Measurements from ENCODE around the gene SPATA7. TPM values are rescaled to one million over a fixed set of nuclear protein-coding genes. Genes with fewer than 3 reads are reported as not detected.
A peak's percentile ranks its signal among the peaks of the same experiment; 100 is the strongest.

SPATA7 gene
- total RNA-seq, 2 donors from 2014 or later = 8.9 to 14.3 TPM

DNA sequence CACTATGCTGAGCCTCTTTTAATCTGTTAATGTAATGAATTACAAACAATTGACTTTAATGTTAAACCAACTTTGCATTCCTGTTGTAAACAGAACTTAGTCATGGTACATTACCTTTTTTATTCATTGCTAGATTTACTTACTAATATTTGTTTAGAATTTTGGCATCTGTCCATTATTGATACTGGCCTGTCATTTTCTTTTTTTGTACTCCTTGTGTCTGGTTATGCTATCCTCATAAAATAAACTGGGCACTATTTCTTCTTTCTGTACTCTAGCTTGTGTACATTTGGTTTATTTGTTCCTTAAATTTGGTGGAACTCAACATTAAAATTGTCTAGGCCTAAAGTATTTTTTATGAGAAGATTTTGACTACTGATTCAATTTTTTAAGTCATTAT, 32.1 kb downstream of the SPATA7 start:
- ATAC-seq (no peak), DNase-seq (no peak)
- intact Hi-C loops (cut with DNase I) = no loop called here
- no peaks in the 10 kb centered on the region for H3K9me3 ChIP-seq
- TF ChIP-seq POLR2A (IDR thresholded peaks at IDR 0.05) = no peak
- TF ChIP-seq, protein P1, sequence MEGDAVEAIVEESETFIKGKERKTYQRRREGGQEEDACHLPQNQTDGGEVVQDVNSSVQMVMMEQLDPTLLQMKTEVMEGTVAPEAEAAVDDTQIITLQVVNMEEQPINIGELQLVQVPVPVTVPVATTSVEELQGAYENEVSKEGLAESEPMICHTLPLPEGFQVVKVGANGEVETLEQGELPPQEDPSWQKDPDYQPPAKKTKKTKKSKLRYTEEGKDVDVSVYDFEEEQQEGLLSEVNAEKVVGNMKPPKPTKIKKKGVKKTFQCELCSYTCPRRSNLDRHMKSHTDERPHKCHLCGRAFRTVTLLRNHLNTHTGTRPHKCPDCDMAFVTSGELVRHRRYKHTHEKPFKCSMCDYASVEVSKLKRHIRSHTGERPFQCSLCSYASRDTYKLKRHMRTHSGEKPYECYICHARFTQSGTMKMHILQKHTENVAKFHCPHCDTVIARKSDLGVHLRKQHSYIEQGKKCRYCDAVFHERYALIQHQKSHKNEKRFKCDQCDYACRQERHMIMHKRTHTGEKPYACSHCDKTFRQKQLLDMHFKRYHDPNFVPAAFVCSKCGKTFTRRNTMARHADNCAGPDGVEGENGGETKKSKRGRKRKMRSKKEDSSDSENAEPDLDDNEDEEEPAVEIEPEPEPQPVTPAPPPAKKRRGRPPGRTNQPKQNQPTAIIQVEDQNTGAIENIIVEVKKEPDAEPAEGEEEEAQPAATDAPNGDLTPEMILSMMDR (IDR thresholded peaks at IDR 0.05) = no peak
- no peaks in the 10 kb centered on the region for H3K27me3 ChIP-seq
- peaks cover 14% of the 10 kb centered on the region for H3K4me1 ChIP-seq
- H3K27ac ChIP-seq = no peak overlapping the region
- H3K4me3 ChIP-seq = no peak overlapping the region
- peaks cover 0 to 4% of the 10 kb centered on the region in 2 donors for H3K36me3 ChIP-seq (replicated peaks in 1 of 2; ENCODE audit: insufficient read depth in 1 of 2, low read depth in 2 of 2)

DNA sequence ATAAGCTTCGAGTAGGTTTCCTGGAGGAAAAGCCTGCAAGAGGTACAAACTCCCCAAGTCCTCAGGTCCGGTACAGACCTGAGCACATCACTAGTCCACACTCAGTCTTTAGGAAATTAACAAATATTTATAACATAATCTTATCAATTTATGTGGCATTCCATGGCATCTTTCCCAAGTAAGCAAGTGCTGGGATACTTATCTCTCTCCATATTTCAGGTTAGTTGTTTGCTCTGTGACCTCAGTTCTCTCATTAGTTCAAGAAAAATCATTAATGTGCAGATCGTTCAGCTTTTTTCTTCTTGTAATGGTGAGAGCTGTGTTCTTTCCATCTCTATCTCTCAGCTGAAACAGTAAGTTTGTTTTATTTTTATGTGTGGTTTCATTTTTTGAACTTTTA, 34.7 kb downstream of the SPATA7 start:
- H3K4me3 ChIP-seq = no peak overlapping the region
- peaks cover 0 to 4% of the 10 kb centered on the region in 2 donors for H3K36me3 ChIP-seq (replicated peaks in 1 of 2; ENCODE audit: insufficient read depth in 1 of 2, low read depth in 2 of 2)
- ATAC-seq (peak; percentile 53), DNase-seq (no peak)
- H3K27me3 ChIP-seq = no peaks in the 10 kb centered on the region
- intact Hi-C loops (cut with DNase I) = no loop called here
- H3K9me3 ChIP-seq = no peaks in the 10 kb centered on the region
- H3K27ac ChIP-seq = no peak overlapping the region
- 25 to 33% methylated on average over 3 of the region's 3 CpGs for WGBS, 2 donors
- peaks cover 14% of the 10 kb centered on the region for H3K4me1 ChIP-seq
- TF ChIP-seq POLR2A (IDR thresholded peaks at IDR 0.05) = no peak
- TF ChIP-seq, protein P1 (IDR thresholded peaks at IDR 0.05) = no peak

DNA sequence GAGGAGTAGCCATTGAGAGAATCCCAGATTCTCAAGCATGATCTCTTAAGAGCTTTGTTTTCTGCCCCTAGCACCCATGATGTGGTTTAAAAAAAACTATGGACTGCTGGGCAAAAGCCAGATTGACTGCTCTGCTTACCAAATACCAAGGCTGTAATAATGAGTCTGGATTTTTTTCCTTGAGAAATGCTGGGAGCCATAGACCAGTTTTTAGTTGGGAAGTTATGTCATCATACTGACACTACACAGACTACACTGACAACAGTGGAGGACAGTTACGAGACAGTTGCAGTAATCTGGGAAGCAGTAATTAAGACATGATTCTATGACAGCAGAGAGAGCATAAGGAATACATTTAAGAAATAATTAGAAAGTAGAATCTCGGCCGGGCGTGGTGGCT, 35.8 kb downstream of the SPATA7 start:
- DNase-seq (no peak), ATAC-seq (peak; percentile 9)
- Histone ChIP-seq H3K4me1 (peaks cover 14% of the 10 kb centered on the region), H3K36me3 (replicated peaks in 1 of 2; ENCODE audit: insufficient read depth in 1 of 2, low read depth in 2 of 2) (peaks cover 0 to 4% of the 10 kb centered on the region in 2 donors), H3K27ac (no peak overlapping the region), H3K4me3 (no peak overlapping the region), H3K9me3 (no peaks in the 10 kb centered on the region), H3K27me3 (no peaks in the 10 kb centered on the region)
- intact Hi-C loops (cut with DNase I) = no loop called here
- TF ChIP-seq, protein P1 (IDR thresholded peaks at IDR 0.05) = no peak
- no peak for TF ChIP-seq POLR2A (IDR thresholded peaks at IDR 0.05)
- 92 to 95% methylated on average over 4 of the region's 4 CpGs for WGBS, 2 donors

DNA sequence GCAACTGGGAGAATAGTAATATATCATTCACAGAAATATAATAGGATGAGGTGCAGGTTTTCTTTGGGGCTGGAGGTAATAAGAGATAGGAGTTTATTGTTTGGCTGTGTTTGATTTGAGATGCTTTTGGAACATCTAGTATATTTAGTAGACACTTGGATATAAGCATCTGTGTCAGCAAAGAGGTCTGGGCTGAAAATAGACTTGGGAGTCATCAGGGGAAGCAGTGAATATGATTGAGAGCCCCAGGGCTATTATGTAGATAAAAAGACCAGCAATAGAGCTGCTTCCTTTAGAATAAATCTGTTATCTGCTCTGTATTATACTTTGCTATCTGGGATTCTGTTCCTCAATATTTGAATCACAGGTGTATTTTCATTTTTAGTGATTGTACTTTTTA, 36.6 kb downstream of the SPATA7 start:
- no peak for ATAC-seq
- intact Hi-C loops (cut with DNase I) = no loop called here
- no peaks in the 10 kb centered on the region for H3K9me3 ChIP-seq
- peaks cover 0 to 4% of the 10 kb centered on the region in 2 donors for H3K36me3 ChIP-seq (replicated peaks in 1 of 2; ENCODE audit: insufficient read depth in 1 of 2, low read depth in 2 of 2)
- no peaks in the 10 kb centered on the region for H3K27me3 ChIP-seq
- TF ChIP-seq POLR2A (IDR thresholded peaks at IDR 0.05) = no peak
- TF ChIP-seq, protein P1 (IDR thresholded peaks at IDR 0.05) = no peak
- DNase-seq = no peak
- H3K27ac ChIP-seq = no peak overlapping the region
- peaks cover 14% of the 10 kb centered on the region for H3K4me1 ChIP-seq
- no peak overlapping the region for H3K4me3 ChIP-seq

DNA sequence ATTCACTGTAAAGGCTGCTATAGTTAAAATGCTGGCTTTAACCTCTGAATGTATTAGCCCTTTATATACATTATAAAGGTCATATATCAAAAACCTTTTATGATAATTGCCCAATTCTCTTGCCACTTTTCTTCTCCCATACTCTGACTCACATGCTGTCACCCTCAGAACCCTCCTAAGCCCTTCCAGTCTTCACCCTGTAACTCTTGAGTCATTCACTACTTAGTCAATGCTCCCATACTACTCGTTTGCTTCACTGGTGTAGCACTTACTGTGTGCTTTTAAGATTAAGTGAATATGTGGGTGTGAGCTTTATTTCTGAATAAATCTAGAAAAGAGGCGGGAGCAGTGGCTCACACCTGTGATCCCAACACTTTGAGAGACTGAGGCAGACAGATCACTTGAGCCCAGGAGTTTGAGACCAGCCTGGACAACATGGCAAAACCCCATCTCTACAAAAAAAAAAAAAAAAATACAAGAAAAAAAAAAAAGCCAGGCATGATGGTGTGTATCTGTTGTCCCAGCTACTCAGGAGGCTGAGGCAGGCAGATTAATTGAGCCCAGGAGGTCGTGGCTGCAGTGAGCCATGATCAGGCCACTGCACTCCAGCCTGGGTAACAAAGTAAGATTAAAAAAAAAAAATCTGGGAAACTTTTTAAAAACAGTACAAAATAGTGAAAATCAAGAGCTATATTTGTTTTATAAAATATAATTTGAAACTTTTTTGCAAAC, 37.6 kb downstream of the SPATA7 start:
- DNase-seq (no peak), ATAC-seq (no peak)
- no peak overlapping the region for H3K27ac ChIP-seq
- H3K27me3 ChIP-seq = no peaks in the 10 kb centered on the region
- H3K4me3 ChIP-seq = no peak overlapping the region
- H3K9me3 ChIP-seq = no peaks in the 10 kb centered on the region
- H3K36me3 ChIP-seq (replicated peaks in 1 of 2; ENCODE audit: insufficient read depth in 1 of 2, low read depth in 2 of 2) = no peaks in the 10 kb centered on the region
- TF ChIP-seq POLR2A (IDR thresholded peaks at IDR 0.05) = no peak
- TF ChIP-seq, protein P1 (IDR thresholded peaks at IDR 0.05) = no peak
- intact Hi-C loops (cut with DNase I) = no loop called here
- WGBS, 2 donors = 83 to 93% methylated on average over 3 of the region's 3 CpGs
- peaks cover 14% of the 10 kb centered on the region for H3K4me1 ChIP-seq

Measured in body of pancreas (tissue), 4 donors.